ENCODE data around the gene PDLIM4. TPM values are rescaled to one million over a fixed set of nuclear protein-coding genes. Genes with fewer than 3 reads are reported as not detected.

The PDLIM4 gene
- total and polyA plus RNA-seq, 11 donors: 2.4 to 16.9 (median 8.1) TPM

- intact Hi-C loops (cut with DNase I): loop anchor here in 4 of 10 donors (5.0 to 10.0 kb wide), 3 partner anchors 33 to 55 kb away; no protein-coding TSS in a partner anchor
- TF ChIP-seq POLR2A (IDR thresholded peaks at IDR 0.05) (no peak), CTCF (IDR thresholded peaks at IDR 0.05) (no peak)
- H3K36me3 ChIP-seq: no peaks in the 10 kb centered on the region
- no peak for DNase-seq
- H3K27ac ChIP-seq: no peak overlapping the region
- H3K27me3 ChIP-seq: no peaks in the 10 kb centered on the region
- no peaks in the 10 kb centered on the region for H3K4me1 ChIP-seq
- H3K4me3 ChIP-seq: no peak overlapping the region
- peaks cover 0 to 27% (median 1%) of the 10 kb centered on the region in 12 donors for H3K9me3 ChIP-seq
- ATAC-seq: no peak
These were observed 17.7 kb upstream of the PDLIM4 start for GRCh38 chr5:132239776-132240175.

- intact Hi-C loops (cut with DNase I): no loop called here
- WGBS, 4 donors: 85 to 96% (median 93%) methylated on average over 3 of the region's 3 CpGs
- Histone ChIP-seq H3K4me3 (no peak overlapping the region), H3K9me3 (peaks cover 0 to 51% (median 12%) of the 10 kb centered on the region in 12 donors), H3K4me1 (no peaks in the 10 kb centered on the region), H3K27ac (no peak overlapping the region), H3K36me3 (no peaks in the 10 kb centered on the region), H3K27me3 (no peaks in the 10 kb centered on the region)
- ATAC-seq (no peak), DNase-seq (peak in 1 of 5 donors; percentile 6)
- TF ChIP-seq CTCF (IDR thresholded peaks at IDR 0.05) (no peak), POLR2A (IDR thresholded peaks at IDR 0.05) (no peak)
These were observed 14.0 kb upstream of the PDLIM4 start for GRCh38 chr5:132243366-132243977.

GRCh38 chr5:132245593-132245992, 11.9 kb upstream of the PDLIM4 start:
- Histone ChIP-seq H3K36me3 (no peaks in the 10 kb centered on the region), H3K27me3 (no peaks in the 10 kb centered on the region), H3K4me3 (no peak overlapping the region), H3K4me1 (no peaks in the 10 kb centered on the region), H3K9me3 (peaks cover 0 to 51% (median 12%) of the 10 kb centered on the region in 12 donors), H3K27ac (no peak overlapping the region)
- DNase-seq: no peak
- no peak for TF ChIP-seq POLR2A (IDR thresholded peaks at IDR 0.05)
- no peak for TF ChIP-seq CTCF (IDR thresholded peaks at IDR 0.05)
- no peak for ATAC-seq
- WGBS, 4 donors: 68 to 79% (median 73%) methylated on average over 1 of the region's 1 CpG
- intact Hi-C loops (cut with DNase I): no loop called here

- DNase-seq: no peak
- Histone ChIP-seq H3K9me3 (peaks cover 0 to 40% (median 12%) of the 10 kb centered on the region in 12 donors), H3K36me3 (no peaks in the 10 kb centered on the region), H3K27ac (no peak overlapping the region), H3K4me1 (no peaks in the 10 kb centered on the region), H3K4me3 (no peak overlapping the region), H3K27me3 (no peaks in the 10 kb centered on the region)
- TF ChIP-seq CTCF (IDR thresholded peaks at IDR 0.05) (no peak), POLR2A (IDR thresholded peaks at IDR 0.05) (no peak)
- intact Hi-C loops (cut with DNase I): no loop called here
- ATAC-seq: no peak
These were observed 10.7 kb upstream of the PDLIM4 start for GRCh38 chr5:132246806-132247205.

Measured in heart left ventricle (tissue), 16 donors.